CD14-positive monocyte (primary cell): Measurements from ENCODE around the gene PCDH7. TPM values are rescaled to one million over a fixed set of nuclear protein-coding genes. Genes with fewer than 3 reads are reported as not detected.

Source experiments
- DNase-seq, 3 donors: peaks; one replicate each; pipeline ENCODE4 v3.0.0-alpha.2; 2011 to 2022
- H2AFZ ChIP-seq: 2 replicates; pipeline ENCODE4 v1.6.0; 2012; ENCODE audit warnings: mild to moderate bottlenecking, low read depth, low read length, inconsistent platforms; ENCODE audit not compliant: insufficient read depth, poor library complexity, severe bottlenecking
- H3K27ac ChIP-seq, 2 donors: 1 replicate in 1 of 2; 2 replicates in 1 of 2; pipeline ENCODE4 v1.5.1; 2012 to 2013; ENCODE audit warnings: low read length in 2 of 2, control low read depth in 1 of 2, inconsistent platforms in 1 of 2, low read depth in 1 of 2, mild to moderate bottlenecking in 1 of 2
- H3K27me3 ChIP-seq, 2 donors: one replicate each; pipeline versions ENCODE4 v1.6.0 to v1.6.1; 2011 to 2013; ENCODE audit warnings: low read length in 2 of 2; ENCODE audit not compliant: control insufficient read depth in 2 of 2, insufficient read depth in 2 of 2
- H3K36me3 ChIP-seq, 2 donors: replicated peaks in 1 of 2; 1 replicate in 1 of 2; 2 replicates in 1 of 2; pipeline versions ENCODE4 v1.5.1 to v1.6.1; 2012 to 2013; ENCODE audit warnings: low read length in 2 of 2, control low read depth in 1 of 2, inconsistent platforms in 1 of 2, mild to moderate bottlenecking in 1 of 2; ENCODE audit not compliant: insufficient read depth in 2 of 2, control insufficient read depth in 1 of 2
- H3K4me1 ChIP-seq, 2 donors: 1 replicate in 1 of 2; 2 replicates in 1 of 2; pipeline versions ENCODE4 v1.5.1 to v1.6.1; 2012 to 2013; ENCODE audit warnings: low read length in 2 of 2, control low read depth in 1 of 2, inconsistent platforms in 1 of 2, mild to moderate bottlenecking in 1 of 2, moderate library complexity in 1 of 2; ENCODE audit not compliant: insufficient read depth in 2 of 2, control insufficient read depth in 1 of 2
- H3K4me2 ChIP-seq: replicated peaks from 2 replicates; pipeline ENCODE3; 2012; ENCODE audit warnings: low read length, moderate library complexity, mild to moderate bottlenecking; ENCODE audit not compliant: poor library complexity, severe bottlenecking; ENCODE audit errors: extremely low read depth
- H3K4me3 ChIP-seq, 3 experiments: fragments of 200-600 bp in 1 of 3; sonication (generic) in 1 of 3; replicated peaks in 1 of 3; 1 replicate in 2 of 3; 2 replicates in 1 of 3; pipeline ENCODE4 v1.5.1; 2011 to 2013; ENCODE audit warnings: low read length in 3 of 3, mild to moderate bottlenecking in 3 of 3, control low read depth in 2 of 3, low read depth in 2 of 3, inconsistent platforms in 1 of 3, moderate library complexity in 1 of 3
- H3K79me2 ChIP-seq: 2 replicates; pipeline ENCODE4 v1.6.0; 2012; ENCODE audit warnings: mild to moderate bottlenecking, control low read depth, inconsistent platforms, low read length, moderate library complexity; ENCODE audit not compliant: insufficient read depth
- H3K9ac ChIP-seq: 2 replicates; pipeline ENCODE4 v1.6.0; 2017; ENCODE audit warnings: low read length, mild to moderate bottlenecking; ENCODE audit not compliant: insufficient read depth, poor library complexity, severe bottlenecking
- H3K9me3 ChIP-seq, 2 donors: replicated peaks in 1 of 2; 1 replicate in 1 of 2; 2 replicates in 1 of 2; pipeline versions ENCODE4 v1.5.1 to v1.6.1; 2012 to 2013; ENCODE audit warnings: low read length in 2 of 2, control low read depth in 1 of 2; ENCODE audit not compliant: control insufficient read depth in 1 of 2, insufficient read depth in 1 of 2
- H4K20me1 ChIP-seq: 2 replicates; pipeline ENCODE4 v1.6.0; 2012; ENCODE audit warnings: mild to moderate bottlenecking, low read length, control low read depth, moderate library complexity; ENCODE audit not compliant: insufficient read depth
- H3K27ac Mint-ChIP-seq, 7 donors: one replicate each; pipeline ENCODE4 v1.8.0; 2020; ENCODE audit warnings: mild to moderate bottlenecking in 7 of 7, mixed read lengths in 7 of 7, moderate library complexity in 6 of 7, inconsistent platforms in 2 of 7
- H3K27me3 Mint-ChIP-seq, 3 donors: one replicate each; pipeline ENCODE4 v1.8.0; 2021 to 2022; ENCODE audit warnings: low read depth in 3 of 3, mild to moderate bottlenecking in 3 of 3, mixed read lengths in 3 of 3, moderate library complexity in 3 of 3, inconsistent platforms in 1 of 3
- H3K36me3 Mint-ChIP-seq, 2 donors: one replicate each; pipeline ENCODE4 v1.8.0; 2020; ENCODE audit warnings: mixed read lengths in 2 of 2, inconsistent platforms in 1 of 2, mild to moderate bottlenecking in 1 of 2
- H3K4me1 Mint-ChIP-seq: one replicate; pipeline ENCODE4 v1.8.0; 2020; ENCODE audit warnings: mild to moderate bottlenecking, mixed read lengths
- H3K4me3 Mint-ChIP-seq, 2 donors: one replicate each; pipeline ENCODE4 v1.8.0; 2020; ENCODE audit warnings: mild to moderate bottlenecking in 2 of 2, mixed read lengths in 2 of 2, moderate library complexity in 1 of 2
- H3K9me3 Mint-ChIP-seq, 7 donors: one replicate each; pipeline ENCODE4 v1.8.0; 2020 to 2022; ENCODE audit warnings: mixed read lengths in 7 of 7, mild to moderate bottlenecking in 6 of 7, moderate library complexity in 6 of 7, inconsistent platforms in 2 of 7
- CTCF ChIP-seq: fragments of 200-600 bp; IDR thresholded peaks from one replicate; pipeline ENCODE4 v1.8.0; 2022; ENCODE audit warnings: antibody characterized with exemption, mild to moderate bottlenecking
- WGBS: methylation state at CpG from one replicate; pipeline ENCODE4 v1.1.5; 2013; ENCODE audit warnings: missing lambda C conversion rate; ENCODE audit not compliant: insufficient coverage; 5-methylcytosine and 5-hydroxymethylcytosine counted together
- intact Hi-C, 2 donors: fragments of 100-400 bp; cut with micrococcal nuclease; formaldehyde crosslinking; loops; one replicate each; pipeline versions ENCODE4 v1.15.0 to v1.15.1; 2023
- polyA plus RNA-seq, 3 donors: library from polyadenylated mRNA; depleted of rRNA in 1 of 3; unstranded in 2 of 3; stranded (reverse) in 1 of 3; fragments of 300-500 nt in 2 of 3; fragments of >200 nt in 1 of 3; fragmentation: Illumina TruSeq in 2 of 3; gene quantifications; 1 replicate in 2 of 3; 2 replicates in 1 of 3; pipeline ENCODE4 v1.2.3, GENCODE V29; 2012 to 2021

Gene PCDH7
- polyA plus RNA-seq, 3 donors = not detected

- Mint-ChIP-seq H3K27me3 (no peaks in the 10 kb centered on the region), H3K4me1 (no peaks in the 10 kb centered on the region), H3K4me3 (no peak overlapping the region), H3K27ac (no peak overlapping the region), H3K36me3 (no peaks in the 10 kb centered on the region), H3K9me3 (peaks cover 0 to 8% (median 3%) of the 10 kb centered on the region in 7 donors)
- Histone ChIP-seq H3K4me3 (no peak overlapping the region), H3K79me2 (no peaks in the 10 kb centered on the region), H3K9ac (no peak overlapping the region), H3K4me2 (no peak overlapping the region), H2AFZ (no peak overlapping the region), H3K27me3 (no peaks in the 10 kb centered on the region), H3K27ac (no peak overlapping the region), H3K36me3 (no peaks in the 10 kb centered on the region), H4K20me1 (no peaks in the 10 kb centered on the region), H3K9me3 (no peaks in the 10 kb centered on the region), H3K4me1 (no peaks in the 10 kb centered on the region)
- no peak for DNase-seq
- WGBS = 91% methylated on average over 3 of the region's 3 CpGs
- intact Hi-C loops = no loop called here
- no peak for TF ChIP-seq CTCF
Observed at GRCh38 chr4:30756553-30756952, 36.4 kb downstream of the PCDH7 start.

- no peak for TF ChIP-seq CTCF
- Mint-ChIP-seq H3K9me3 (peaks cover 0 to 8% (median 2%) of the 10 kb centered on the region in 7 donors), H3K36me3 (no peaks in the 10 kb centered on the region), H3K4me3 (no peak overlapping the region), H3K27me3 (no peaks in the 10 kb centered on the region), H3K27ac (no peak overlapping the region), H3K4me1 (no peaks in the 10 kb centered on the region)
- Histone ChIP-seq H3K79me2 (no peaks in the 10 kb centered on the region), H4K20me1 (no peaks in the 10 kb centered on the region), H3K4me2 (no peak overlapping the region), H3K4me1 (no peaks in the 10 kb centered on the region), H3K27me3 (no peaks in the 10 kb centered on the region), H3K36me3 (no peaks in the 10 kb centered on the region), H3K4me3 (no peak overlapping the region), H2AFZ (no peak overlapping the region), H3K27ac (no peak overlapping the region), H3K9me3 (no peaks in the 10 kb centered on the region), H3K9ac (no peak overlapping the region)
- 54% methylated on average over 4 of the region's 6 CpGs for WGBS
- intact Hi-C loops = no loop called here
- DNase-seq = no peak
Observed at GRCh38 chr4:30757357-30757756, 37.2 kb downstream of the PCDH7 start.
